Measurements from ENCODE around the gene NOXO1.

NOXO1 gene

GRCh38 chr16:2005646-2006045 lies 24.4 kb upstream of the NOXO1 start:
- no peak for TF ChIP-seq CTCF (IDR thresholded peaks at IDR 0.05; ENCODE audit: low read length, missing control alignments)

GRCh38 chr16:2004795-2005517 lies 23.7 kb upstream of the NOXO1 start:
- no peak for TF ChIP-seq CTCF (IDR thresholded peaks at IDR 0.05; ENCODE audit: low read length, missing control alignments)

More at GRCh38 chr16:2005646-2006045, 24.4 kb upstream of the NOXO1 start:
- no peak for DNase-seq (ENCODE audit: low read depth)
- H3K4me3 ChIP-seq (replicated peaks; ENCODE audit: low read depth, low read length) = no peak overlapping the region

GRCh38 chr16:2003827-2004641 lies 22.8 kb upstream of the NOXO1 start:
- peak; percentile 84 for DNase-seq (ENCODE audit: low read depth)
- peak; percentile 89 for TF ChIP-seq CTCF (IDR thresholded peaks at IDR 0.05; ENCODE audit: low read length, missing control alignments)
- H3K4me3 ChIP-seq (replicated peaks; ENCODE audit: low read depth, low read length) = no peak overlapping the region

More at GRCh38 chr16:2004795-2005517, 23.7 kb upstream of the NOXO1 start:
- no peak overlapping the region for H3K4me3 ChIP-seq (replicated peaks; ENCODE audit: low read depth, low read length)
- DNase-seq (ENCODE audit: low read depth) = no peak

GRCh38 chr16:2003231-2003826 lies 22.1 kb upstream of the NOXO1 start:
- no peak for DNase-seq (ENCODE audit: low read depth)
- H3K4me3 ChIP-seq (replicated peaks; ENCODE audit: low read depth, low read length) = no peak overlapping the region
- no peak for TF ChIP-seq CTCF (IDR thresholded peaks at IDR 0.05; ENCODE audit: low read length, missing control alignments)

GRCh38 chr16:2002406-2003230 lies 21.3 kb upstream of the NOXO1 start:
- no peak overlapping the region for H3K4me3 ChIP-seq (replicated peaks; ENCODE audit: low read depth, low read length)
- no peak for TF ChIP-seq CTCF (IDR thresholded peaks at IDR 0.05; ENCODE audit: low read length, missing control alignments)
- no peak for DNase-seq (ENCODE audit: low read depth)
